Keratinocyte (primary cell): ENCODE results near the gene GPRC5A. TPM values are rescaled to one million over a fixed set of nuclear protein-coding genes. Genes with fewer than 3 reads are reported as not detected.

Source experiments
- DNase-seq: peaks from one replicate; pipeline ENCODE4 v3.0.0-alpha.2; 2011; ENCODE audit warnings: low read depth, missing footprints, low spot score
- FAIRE-seq: peaks from 2 replicates; lab custom pipeline; 2011; peaks lifted over from hg19 to GRCh38; lab: Jason Lieb, UNC
- H2AFZ ChIP-seq: 2 replicates; pipeline ENCODE4 v1.6.0; 2012; ENCODE audit warnings: low read length, control low read depth, inconsistent platforms; ENCODE audit not compliant: control insufficient read depth
- H3K27ac ChIP-seq: 2 replicates; pipeline ENCODE4 v1.5.1; 2011; ENCODE audit warnings: low read length; ENCODE audit not compliant: control insufficient read depth, insufficient read depth
- H3K27me3 ChIP-seq: 3 replicates; pipeline ENCODE4 v1.6.0; 2011; ENCODE audit warnings: low read length; ENCODE audit not compliant: control insufficient read depth, insufficient read depth; ENCODE audit errors: extremely low read depth
- H3K36me3 ChIP-seq, 2 experiments: 2 replicates in 1 of 2; 3 replicates in 1 of 2; pipeline ENCODE4 v1.5.1; 2011; ENCODE audit warnings: low read length in 2 of 2, mild to moderate bottlenecking in 1 of 2; ENCODE audit not compliant: control insufficient read depth in 2 of 2, insufficient read depth in 2 of 2; ENCODE audit errors: extremely low read depth in 1 of 2
- H3K4me1 ChIP-seq: 3 replicates; pipeline ENCODE4 v1.5.1; 2011; ENCODE audit warnings: low read length; ENCODE audit not compliant: control insufficient read depth, insufficient read depth; ENCODE audit errors: extremely low read depth
- H3K4me2 ChIP-seq: 3 replicates; pipeline ENCODE4 v1.6.0; 2011; ENCODE audit warnings: low read depth, low read length; ENCODE audit not compliant: control insufficient read depth, insufficient read depth; ENCODE audit errors: extremely low read depth
- H3K4me3 ChIP-seq, 3 experiments: fragments of 200-600 bp in 1 of 3; sonication (generic) in 1 of 3; 2 replicates in 2 of 3; 3 replicates in 1 of 3; pipeline ENCODE4 v1.5.1; 2011 to 2016; ENCODE audit warnings: low read length in 3 of 3, mild to moderate bottlenecking in 3 of 3, control low read depth in 2 of 3, inconsistent platforms in 1 of 3, low read depth in 1 of 3, mixed read lengths in 1 of 3, mixed run types in 1 of 3, moderate library complexity in 1 of 3; ENCODE audit not compliant: control insufficient read depth in 2 of 3, insufficient read depth in 2 of 3; ENCODE audit errors: extremely low read depth in 1 of 3
- H3K79me2 ChIP-seq: 2 replicates; pipeline ENCODE4 v1.6.0; 2012; ENCODE audit warnings: low read length; ENCODE audit not compliant: control insufficient read depth, insufficient read depth
- H3K9ac ChIP-seq: 3 replicates; pipeline ENCODE4 v1.6.0; 2011; ENCODE audit warnings: low read length; ENCODE audit not compliant: control insufficient read depth, insufficient read depth; ENCODE audit errors: extremely low read depth
- H3K9me1 ChIP-seq: 3 replicates; pipeline ENCODE4 v1.6.0; 2011; ENCODE audit warnings: low read length; ENCODE audit not compliant: control insufficient read depth, insufficient read depth; ENCODE audit errors: extremely low read depth
- H3K9me3 ChIP-seq: 2 replicates; pipeline ENCODE4 v1.5.1; 2012; ENCODE audit warnings: low read depth, low read length; ENCODE audit not compliant: control insufficient read depth
- H4K20me1 ChIP-seq: 3 replicates; pipeline ENCODE4 v1.6.0; 2011; ENCODE audit warnings: low read length; ENCODE audit not compliant: control insufficient read depth, insufficient read depth; ENCODE audit errors: extremely low read depth
- CTCF ChIP-seq, 3 experiments: IDR thresholded peaks in 1 of 3; conservative IDR thresholded peaks in 1 of 3; optimal IDR thresholded peaks in 1 of 3; 2 replicates in 2 of 3; 3 replicates in 1 of 3; pipeline versions ENCODE3 to v1.5.1; 2011; ENCODE audit warnings: low read length in 3 of 3, mild to moderate bottlenecking in 3 of 3, moderate library complexity in 2 of 3, control low read depth in 1 of 3, inconsistent platforms in 1 of 3; ENCODE audit not compliant: insufficient read depth in 2 of 3; ENCODE audit errors: extremely low read depth in 1 of 3
- EZH2 ChIP-seq: IDR thresholded peaks from one replicate; pipeline ENCODE4 v1.6.1; 2012; ENCODE audit warnings: inconsistent platforms, mild to moderate bottlenecking, low read length, moderate library complexity
- dilution Hi-C: fragments of 300-500 bp; cut with MboI; formaldehyde crosslinking; loops from one replicate; pipeline ENCODE4 v1.7.0; 2020; ENCODE audit warnings: low sequenced_read_pairs; ENCODE audit not compliant: extremely low pct_ligation_motif_present
- polyA plus RNA-seq, 5 experiments: library from polyadenylated mRNA; depleted of rRNA in 3 of 5; stranded (reverse) in 3 of 5; stranded (forward) in 1 of 5; unstranded in 1 of 5; fragments of >200 nt; gene quantifications; 1 replicate in 1 of 5; 2 replicates in 3 of 5; 3 replicates in 1 of 5; pipeline versions ENCODE4 v1.2.1 to v1.2.3, GENCODE V29; 2011 to 2012; ENCODE audit warnings: missing spikeins in 2 of 5, low read depth in 1 of 5, low replicate concordance in 1 of 5

Gene GPRC5A
- polyA plus RNA-seq, 1 donor (not counting 4 experiments of a cell fraction or from before 2014, with no cell fraction given), result 25.5 TPM

- TF ChIP-seq EZH2 (no peak), CTCF (optimal IDR thresholded peaks at IDR 0.05 in 1 of 3, IDR thresholded peaks at IDR 0.05 in 1 of 3, conservative IDR thresholded peaks at IDR 0.05 in 1 of 3; ENCODE audit: extremely low read depth in 1 of 3, insufficient read depth in 2 of 3, low read length in 3 of 3) (no peak)
- no peak for FAIRE-seq
These were observed 27.5 kb downstream of the GPRC5A start for GRCh38 chr12:12918781-12919389.

GRCh38 chr12:12919666-12920435, 28.5 kb downstream of the GPRC5A start:
- Histone ChIP-seq H3K36me3 (peaks cover 7 to 9% of the 10 kb centered on the region in 2 experiments), H3K9me3 (no peaks in the 10 kb centered on the region), H3K9me1 (no peaks in the 10 kb centered on the region), H3K4me2 (no peak overlapping the region), H2AFZ (no peak overlapping the region), H3K27me3 (no peaks in the 10 kb centered on the region), H3K27ac (no peak overlapping the region), H3K9ac (no peak overlapping the region), H3K4me3 (no peak overlapping the region), H3K4me1 (no peaks in the 10 kb centered on the region), H3K79me2 (no peaks in the 10 kb centered on the region), H4K20me1 (no peaks in the 10 kb centered on the region)
- dilution Hi-C loops, result no loop called here
- no peak for DNase-seq
- TF ChIP-seq EZH2 (no peak), CTCF (optimal IDR thresholded peaks at IDR 0.05 in 1 of 3, IDR thresholded peaks at IDR 0.05 in 1 of 3, conservative IDR thresholded peaks at IDR 0.05 in 1 of 3; ENCODE audit: extremely low read depth in 1 of 3, insufficient read depth in 2 of 3, low read length in 3 of 3) (no peak)
- no peak for FAIRE-seq

More at GRCh38 chr12:12918781-12919389, 27.5 kb downstream of the GPRC5A start:
- H3K27me3 ChIP-seq, result no peaks in the 10 kb centered on the region
- no peaks in the 10 kb centered on the region for H4K20me1 ChIP-seq
- H3K36me3 ChIP-seq, result peaks cover 7 to 10% of the 10 kb centered on the region in 2 experiments
- H3K79me2 ChIP-seq, result no peaks in the 10 kb centered on the region
- H3K9ac ChIP-seq, result no peak overlapping the region
- no peaks in the 10 kb centered on the region for H3K9me3 ChIP-seq
- no peak for DNase-seq
- H3K4me1 ChIP-seq, result no peaks in the 10 kb centered on the region
- no peak overlapping the region for H2AFZ ChIP-seq
- no peak overlapping the region for H3K4me3 ChIP-seq
- dilution Hi-C loops, result no loop called here
- H3K4me2 ChIP-seq, result no peak overlapping the region
- no peaks in the 10 kb centered on the region for H3K9me1 ChIP-seq
- no peak overlapping the region for H3K27ac ChIP-seq
